Motor neuron (in vitro differentiated cells): ENCODE results near the gene NCBP2. TPM values are rescaled to one million over a fixed set of nuclear protein-coding genes. Genes with fewer than 3 reads are reported as not detected.
A peak's percentile ranks its signal among the peaks of the same experiment; 100 is the strongest.

ENCODE experiments used
- ATAC-seq, 8 experiments: fragments of 200-7000 bp; cut with Tn5 transposase; replicated peaks in 6 of 8; 2 replicates each; pipeline ENCODE4 v1.8.0; 2021; ENCODE audit warnings: mild to moderate bottlenecking in 8 of 8, moderate library complexity in 8 of 8
- H3K27ac ChIP-seq, 2 donors: fragments of 250-450 bp; sonication (Bioruptor Pico); 2 replicates each; pipeline ENCODE4 v1.9.0; 2021; ENCODE audit warnings: antibody characterized with exemption in 2 of 2, mild to moderate bottlenecking in 2 of 2, moderate library complexity in 1 of 2
- H3K4me1 ChIP-seq, 2 donors: fragments of 250-450 bp; sonication (Bioruptor Pico); replicated peaks in 1 of 2; 2 replicates each; pipeline ENCODE4 v1.6.1; 2021; ENCODE audit warnings: antibody characterized with exemption in 2 of 2, mild to moderate bottlenecking in 2 of 2, moderate library complexity in 1 of 2
- H3K4me3 ChIP-seq, 5 donors: fragments of 250-450 bp; sonication (Bioruptor Pico); 2 replicates each; pipeline ENCODE4 v1.9.0; 2021; ENCODE audit warnings: antibody characterized with exemption in 5 of 5, mild to moderate bottlenecking in 5 of 5, moderate library complexity in 4 of 5
- WGBS, 10 experiments: fragments of 450-650 bp; shearing (Covaris generic); methylation state at CpG; one replicate each; pipeline ENCODE4 v1.0.0; 2022; 5-methylcytosine and 5-hydroxymethylcytosine counted together
- in situ Hi-C, 9 experiments: fragments of 400-800 bp; cut with MboI; loops; one replicate each; pipeline ENCODE4 v1.15.0; 2021; ENCODE audit warnings: low sequenced_read_pairs in 9 of 9, low pct_unique_long_range_greater_than_20kb in 2 of 9; ENCODE audit not compliant: unreplicated experiment in 9 of 9
- total RNA-seq, 8 experiments: library from RNA; unstranded; fragments of 300-600 nt; gene quantifications; 2 replicates each; pipeline versions ENCODE4 v1.2.3 to v1.2.4, GENCODE V29; 2022

The NCBP2 gene
- total RNA-seq, 8 experiments from 2014 or later: 83.9 to 130 (median 96.8) TPM

GRCh38 chr3:196976941-196977340 is 34.6 kb upstream of the NCBP2 start:
- 0 to 100% (median 87%) methylated on average over 1 to 11 of the region's 11 CpGs; no CpG with 5 or more reads in 5 of the 10 experiments for WGBS, 10 experiments
- ATAC-seq: no peak
- Histone ChIP-seq H3K4me1 (peaks cover 0 to 3% of the 10 kb centered on the region in 2 donors), H3K4me3 (no peak overlapping the region), H3K27ac (no peak overlapping the region)
- in situ Hi-C loops: loop anchor here in 1 of 9 experiments (25.0 kb wide), 1 partner anchor 210 kb away; no protein-coding TSS in a partner anchor

GRCh38 chr3:196975349-196975748 is 33.0 kb upstream of the NCBP2 start:
- in situ Hi-C loops: loop anchor here in 1 of 9 experiments (25.0 kb wide), 1 partner anchor 212 kb away; no protein-coding TSS in a partner anchor
- Histone ChIP-seq H3K4me3 (no peak overlapping the region), H3K27ac (no peak overlapping the region), H3K4me1 (peaks cover 0 to 3% of the 10 kb centered on the region in 2 donors)
- WGBS, 10 experiments: 14 to 100% (median 72%) methylated on average over 1 to 4 of the region's 4 CpGs; no CpG with 5 or more reads in 2 of the 10 experiments
- ATAC-seq: no peak

GRCh38 chr3:196974661-196975060 is 32.3 kb upstream of the NCBP2 start:
- no peak overlapping the region for H3K4me3 ChIP-seq
- 68 to 100% (median 89%) methylated on average over 1 to 4 of the region's 5 CpGs; no CpG with 5 or more reads in 7 of the 10 experiments for WGBS, 10 experiments
- in situ Hi-C loops: loop anchor here in 1 of 9 experiments (25.0 kb wide), 1 partner anchor 213 kb away; no protein-coding TSS in a partner anchor
- ATAC-seq: no peak
- peaks cover 0 to 3% of the 10 kb centered on the region in 2 donors for H3K4me1 ChIP-seq
- no peak overlapping the region for H3K27ac ChIP-seq

- 60 to 100% (median 85%) methylated on average over 1 to 5 of the region's 7 CpGs; no CpG with 5 or more reads in 5 of the 10 experiments for WGBS, 10 experiments
- Histone ChIP-seq H3K27ac (no peak overlapping the region), H3K4me1 (peaks cover 5 to 12% of the 10 kb centered on the region in 2 donors), H3K4me3 (no peak overlapping the region)
- ATAC-seq: no peak
- in situ Hi-C loops: no loop called here
These were observed 28.9 kb upstream of the NCBP2 start for GRCh38 chr3:196971094-196971698.

GRCh38 chr3:196970547-196971093 is 28.3 kb upstream of the NCBP2 start:
- ATAC-seq: no peak
- Histone ChIP-seq H3K27ac (no peak overlapping the region), H3K4me1 (peaks cover 5 to 12% of the 10 kb centered on the region in 2 donors), H3K4me3 (no peak overlapping the region)
- WGBS, 10 experiments: 82 to 100% (median 91%) methylated on average over 3 to 6 of the region's 15 CpGs; no CpG with 5 or more reads in 6 of the 10 experiments
- in situ Hi-C loops: no loop called here

GRCh38 chr3:196969660-196970546 is 27.6 kb upstream of the NCBP2 start:
- Histone ChIP-seq H3K4me3 (peak overlapping the region; percentile 43 to 82 (median 58)), H3K4me1 (peaks cover 5 to 12% of the 10 kb centered on the region in 2 donors), H3K27ac (no peak overlapping the region)
- ATAC-seq: peak; percentile 57 to 86 (median 63)
- in situ Hi-C loops: no loop called here
- 0 to 18% (median 15%) methylated on average over 2 to 19 of the region's 100 CpGs; no CpG with 5 or more reads in 7 of the 10 experiments for WGBS, 10 experiments

GRCh38 chr3:196969134-196969659 is 26.9 kb upstream of the NCBP2 start:
- in situ Hi-C loops: no loop called here
- H3K4me1 ChIP-seq: peaks cover 5 to 12% of the 10 kb centered on the region in 2 donors
- WGBS, 10 experiments: 0% methylated on average over 6 of the region's 72 CpGs; no CpG with 5 or more reads in 9 of the 10 experiments
- peak; percentile 20 to 56 (median 40) for ATAC-seq
- H3K27ac ChIP-seq: peak overlapping the region; percentile 4 to 12
- H3K4me3 ChIP-seq: peak overlapping the region; percentile 43 to 82 (median 58)

- Histone ChIP-seq H3K4me1 (peaks cover 5 to 12% of the 10 kb centered on the region in 2 donors), H3K4me3 (peak within 1 kb of the TSS; percentile 43 to 82 (median 58)), H3K27ac (peak within 1 kb of the TSS; percentile 4 to 12)
- peak; percentile 70 to 84 (median 80) for ATAC-seq
- 3 to 60% (median 19%) methylated on average over 2 to 8 of the region's 98 CpGs; no CpG with 5 or more reads in 6 of the 10 experiments for WGBS, 10 experiments
- in situ Hi-C loops: no loop called here
These were observed 26.2 kb upstream of the NCBP2 start, which contains the start of gene PIGZ for GRCh38 chr3:196968233-196969133. Gene PIGZ (minus strand): TSS chr3:196968833. CDS start chr3:196952031, 16,802 bp downstream.

- H3K27ac ChIP-seq: no peak overlapping the region
- H3K4me3 ChIP-seq: peak overlapping the region; percentile 43 to 82 (median 58)
- in situ Hi-C loops: no loop called here
- H3K4me1 ChIP-seq: peaks cover 5 to 12% of the 10 kb centered on the region in 2 donors
- 17 to 100% (median 60%) methylated on average over 1 to 20 of the region's 35 CpGs; no CpG with 5 or more reads in 1 of the 10 experiments for WGBS, 10 experiments
- ATAC-seq: no peak
These were observed 25.3 kb upstream of the NCBP2 start for GRCh38 chr3:196967412-196968232.

GRCh38 chr3:196966526-196967401 is 24.4 kb upstream of the NCBP2 start:
- H3K4me3 ChIP-seq: peak overlapping the region in 4 of 5 donors; percentile 14 to 82 (median 20)
- 8 to 80% (median 35%) methylated on average over 3 to 8 of the region's 47 CpGs; no CpG with 5 or more reads in 5 of the 10 experiments for WGBS, 10 experiments

More at GRCh38 chr3:196966526-196967401, 24.4 kb upstream of the NCBP2 start:
- Histone ChIP-seq H3K4me1 (peaks cover 5 to 12% of the 10 kb centered on the region in 2 donors), H3K27ac (no peak overlapping the region)
- in situ Hi-C loops: no loop called here
- peak in 3 of 8 experiments; percentile 51 to 65 (median 56) for ATAC-seq
